Ovary (tissue), 9 donors: Measurements from ENCODE around the gene ADARB2. TPM values are rescaled to one million over a fixed set of nuclear protein-coding genes. Genes with fewer than 3 reads are reported as not detected.

Source experiments
- DNase-seq, 5 donors: peaks; one replicate each; pipeline ENCODE4 v3.0.0-alpha.2; 2019 to 2020
- H3K27ac ChIP-seq, 2 donors: fragments of 200-600 bp; one replicate each; pipeline versions ENCODE4 v1.5.1 to v1.8.0; 2019 to 2022
- H3K27me3 ChIP-seq: fragments of 200-600 bp; one replicate; pipeline ENCODE4 v1.8.0; 2022
- H3K36me3 ChIP-seq: fragments of 200-600 bp; sonication (generic); one replicate; pipeline ENCODE4 v1.5.1; 2019
- H3K4me1 ChIP-seq: one replicate; pipeline ENCODE4 v1.8.1; 2013; ENCODE audit warnings: mild to moderate bottlenecking, moderate library complexity; ENCODE audit not compliant: insufficient read depth
- H3K4me3 ChIP-seq: fragments of 200-600 bp; sonication (generic); one replicate; pipeline ENCODE4 v1.5.1; 2017
- H3K9me3 ChIP-seq, 2 donors: fragments of 200-600 bp in 1 of 2; sonication (generic) in 1 of 2; one replicate each; pipeline versions ENCODE4 v1.5.1 to v1.8.1; 2013 to 2019; ENCODE audit warnings: mild to moderate bottlenecking in 1 of 2, moderate library complexity in 1 of 2
- EP300 ChIP-seq: sonication (generic); formaldehyde crosslinking; IDR thresholded peaks from one replicate; pipeline ENCODE4 v1.6.1; 2017; ENCODE audit warnings: antibody characterized with exemption
- POLR2A ChIP-seq: fragments of 450-650 bp; IDR thresholded peaks from one replicate; pipeline ENCODE4 v1.6.1; 2017; ENCODE audit warnings: antibody characterized with exemption, mild to moderate bottlenecking, moderate library complexity
- WGBS, 3 donors: extraction: QIAGEN DNeasy Blood & Tissue Kit in 1 of 3; methylation state at CpG; one replicate each; pipeline versions ENCODE4 v1.1.5 to v1.1.7; 2013 to 2017; 5-methylcytosine and 5-hydroxymethylcytosine counted together
- intact Hi-C, 4 donors: fragments of 100-400 bp; cut with DNase I; formaldehyde crosslinking; loops; one replicate each; pipeline versions ENCODE4 v1.11.0 to v1.15.1; 2022 to 2023
- polyA plus RNA-seq, 2 donors: library from polyadenylated mRNA; stranded (reverse); fragments of 200-250 nt in 1 of 2; fragments of 350-450 nt in 1 of 2; fragmentation: Illumina TruSeq in 1 of 2; extraction: RNeasy Lipid Tissue Mini Kit (QIAGEN cat#74804) in 1 of 2; gene quantifications; one replicate each; pipeline ENCODE4 v1.2.3, GENCODE V29; 2013 to 2014
- total RNA-seq, 7 donors: library from RNA; depleted of rRNA in 2 of 7; stranded (reverse); fragments of >200 nt in 2 of 7; fragmentation: NEBNext Ultra II Directional in 3 of 7; extraction: Animal tissue kit (Norgen Biotek cat#: 25700) in 3 of 7; gene quantifications; one replicate each; pipeline versions ENCODE4 v1.1.0 to v1.2.4, GENCODE V29; 2016 to 2023
- TF ChIP-seq, protein P1 (sequence below), 3 donors: fragments of 450-650 bp in 2 of 3; fragments of 200-600 bp in 1 of 3; IDR thresholded peaks; one replicate each; pipeline versions ENCODE4 v1.5.1 to v1.8.0; 2016 to 2022; ENCODE audit warnings: antibody characterized with exemption in 3 of 3, mild to moderate bottlenecking in 1 of 3
- donor health status: DM: no; HTN: no; CAD: no; lungs with moderate emphysema.
- donor health status: DM: no; HTN: no; CAD: no.
- donor health status: Bipolar disorder and iron deficiency.
- donor health status: DM: yes; HTN: yes; CAD: no.
- donor health status: DM: no; HTN: no; CAD: no.
- donor health status: DM: yes; HTN: yes; CAD: no.

The ADARB2 gene
- total and polyA plus RNA-seq, 9 donors: 0.12 to 2.0 (median 0.36) TPM; not detected in 2

DNA sequence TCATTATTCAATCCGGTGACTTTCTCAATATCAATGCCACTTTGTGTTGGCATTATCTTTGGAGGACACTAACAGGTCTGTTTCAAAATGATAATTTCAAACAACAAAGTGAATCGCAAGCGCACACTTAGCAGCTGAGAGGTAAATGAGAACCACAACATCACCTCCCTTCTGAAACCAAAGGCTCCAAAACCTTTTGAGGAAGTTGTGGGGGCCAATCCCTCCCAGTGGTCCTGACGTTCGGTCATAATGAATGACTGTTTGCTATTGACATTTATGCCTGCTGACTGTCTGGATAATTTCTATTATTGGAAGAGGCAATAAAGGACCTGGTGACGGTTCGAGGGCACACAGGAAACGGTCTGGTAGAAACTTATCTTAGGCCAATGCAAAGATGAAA, 1.8 kb downstream of the ADARB2 start:
- Histone ChIP-seq H3K27me3 (no peaks in the 10 kb centered on the region), H3K4me1 (peaks cover 2% of the 10 kb centered on the region), H3K9me3 (no peaks in the 10 kb centered on the region), H3K27ac (no peak overlapping the region), H3K4me3 (no peak overlapping the region), H3K36me3 (no peaks in the 10 kb centered on the region)
- intact Hi-C loops: no loop called here
- TF ChIP-seq POLR2A: no peak
- TF ChIP-seq, protein P1, sequence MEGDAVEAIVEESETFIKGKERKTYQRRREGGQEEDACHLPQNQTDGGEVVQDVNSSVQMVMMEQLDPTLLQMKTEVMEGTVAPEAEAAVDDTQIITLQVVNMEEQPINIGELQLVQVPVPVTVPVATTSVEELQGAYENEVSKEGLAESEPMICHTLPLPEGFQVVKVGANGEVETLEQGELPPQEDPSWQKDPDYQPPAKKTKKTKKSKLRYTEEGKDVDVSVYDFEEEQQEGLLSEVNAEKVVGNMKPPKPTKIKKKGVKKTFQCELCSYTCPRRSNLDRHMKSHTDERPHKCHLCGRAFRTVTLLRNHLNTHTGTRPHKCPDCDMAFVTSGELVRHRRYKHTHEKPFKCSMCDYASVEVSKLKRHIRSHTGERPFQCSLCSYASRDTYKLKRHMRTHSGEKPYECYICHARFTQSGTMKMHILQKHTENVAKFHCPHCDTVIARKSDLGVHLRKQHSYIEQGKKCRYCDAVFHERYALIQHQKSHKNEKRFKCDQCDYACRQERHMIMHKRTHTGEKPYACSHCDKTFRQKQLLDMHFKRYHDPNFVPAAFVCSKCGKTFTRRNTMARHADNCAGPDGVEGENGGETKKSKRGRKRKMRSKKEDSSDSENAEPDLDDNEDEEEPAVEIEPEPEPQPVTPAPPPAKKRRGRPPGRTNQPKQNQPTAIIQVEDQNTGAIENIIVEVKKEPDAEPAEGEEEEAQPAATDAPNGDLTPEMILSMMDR (IDR thresholded peaks at IDR 0.05): no peak
- TF ChIP-seq EP300: no peak
- 72 to 80% (median 78%) methylated on average over 8 of the region's 8 CpGs for WGBS, 3 donors
- DNase-seq: no peak

DNA sequence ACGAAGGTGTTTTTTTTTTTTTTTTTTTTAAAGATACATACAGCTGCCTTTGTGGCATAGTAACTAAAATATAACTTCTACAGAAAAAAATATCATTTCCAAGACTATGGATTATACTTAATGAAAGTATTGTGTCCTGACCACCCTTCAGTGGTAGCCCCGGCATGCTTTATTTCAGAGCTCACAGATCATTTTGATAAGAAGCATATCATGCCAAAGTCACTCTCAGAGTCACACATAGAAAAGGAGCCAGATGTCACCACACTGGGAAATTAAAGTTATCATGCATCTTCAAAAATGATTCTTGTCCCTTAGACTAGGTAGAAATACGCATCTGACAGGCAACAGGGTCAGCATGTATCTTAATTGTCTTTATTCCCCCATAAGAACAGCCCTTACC, 3.0 kb downstream of the ADARB2 start:
- DNase-seq: no peak
- Histone ChIP-seq H3K27me3 (no peaks in the 10 kb centered on the region), H3K27ac (no peak overlapping the region), H3K9me3 (no peaks in the 10 kb centered on the region), H3K4me1 (peaks cover 2% of the 10 kb centered on the region), H3K4me3 (no peak overlapping the region), H3K36me3 (no peaks in the 10 kb centered on the region)
- intact Hi-C loops: no loop called here
- TF ChIP-seq POLR2A: no peak
- no peak for TF ChIP-seq EP300
- TF ChIP-seq, protein P1 (IDR thresholded peaks at IDR 0.05): no peak
- 55 to 77% (median 71%) methylated on average over 3 of the region's 3 CpGs for WGBS, 3 donors

DNA sequence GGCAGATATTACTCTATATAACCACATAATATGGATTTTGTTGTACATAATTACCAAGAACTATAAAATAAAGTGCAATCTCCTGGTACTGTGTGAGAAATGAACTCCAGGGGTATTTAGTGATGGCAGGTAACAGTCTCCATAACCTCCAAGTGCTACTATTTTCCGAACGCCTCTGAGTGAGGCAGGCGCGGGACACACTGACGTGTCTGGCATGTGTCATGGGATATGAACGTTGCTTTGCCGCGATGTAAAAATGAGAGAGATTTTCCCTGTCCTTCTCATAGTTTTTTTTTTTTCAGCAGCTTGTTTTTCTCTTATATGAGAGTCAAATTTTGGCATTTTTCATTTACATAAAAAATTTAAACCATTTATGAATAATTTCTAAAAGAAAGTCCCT, 3.6 kb downstream of the ADARB2 start:
- intact Hi-C loops: no loop called here
- no peaks in the 10 kb centered on the region for H3K9me3 ChIP-seq
- no peaks in the 10 kb centered on the region for H3K36me3 ChIP-seq
- H3K4me3 ChIP-seq: no peak overlapping the region
- DNase-seq: no peak
- H3K27me3 ChIP-seq: no peaks in the 10 kb centered on the region
- peaks cover 2% of the 10 kb centered on the region for H3K4me1 ChIP-seq
- H3K27ac ChIP-seq: no peak overlapping the region
- TF ChIP-seq EP300 (no peak), POLR2A (no peak)
- TF ChIP-seq, protein P1 (IDR thresholded peaks at IDR 0.05): no peak
- WGBS, 3 donors: 87 to 95% (median 87%) methylated on average over 8 of the region's 8 CpGs

DNA sequence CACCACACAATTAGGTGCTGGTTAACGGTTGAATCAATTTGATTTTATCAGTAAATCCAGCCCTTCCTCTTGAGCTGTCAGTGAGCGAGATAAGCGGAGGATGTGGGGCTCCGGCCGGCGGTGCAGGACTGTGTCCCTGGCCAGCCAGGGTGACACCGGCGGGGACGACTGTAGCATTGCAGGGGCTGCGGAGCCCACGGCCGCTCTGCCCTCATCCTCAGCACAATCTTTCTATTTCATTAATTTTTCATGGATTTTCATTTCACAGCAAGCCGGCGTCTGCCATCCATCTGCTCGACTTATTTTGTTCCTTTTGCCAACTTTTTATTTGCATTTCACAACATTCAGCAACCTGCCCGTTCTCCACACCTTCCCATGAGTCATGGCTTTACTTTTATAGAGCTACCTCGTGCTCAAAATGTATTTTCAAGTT, 4.7 kb downstream of the ADARB2 start:
- H3K36me3 ChIP-seq: no peaks in the 10 kb centered on the region
- H3K4me3 ChIP-seq: no peak overlapping the region
- no peak overlapping the region for H3K27ac ChIP-seq
- no peak for DNase-seq
- WGBS, 3 donors: 78% methylated on average over 17 of the region's 17 CpGs
- no peaks in the 10 kb centered on the region for H3K27me3 ChIP-seq
- intact Hi-C loops: no loop called here
- H3K4me1 ChIP-seq: peaks cover 2% of the 10 kb centered on the region
- TF ChIP-seq POLR2A (no peak), EP300 (no peak)
- TF ChIP-seq, protein P1 (IDR thresholded peaks at IDR 0.05): no peak
- no peaks in the 10 kb centered on the region for H3K9me3 ChIP-seq
